Measurements from ENCODE around the gene OTOR. TPM values are rescaled to one million over a fixed set of nuclear protein-coding genes. Genes with fewer than 3 reads are reported as not detected.

The OTOR gene
- total and polyA plus RNA-seq, 2 of the 13 experiments (the other 11 are each of a cell fraction or from before 2014, with no cell fraction given), result not detected

- TF ChIP-seq ZNF33A (CRISPR knock-in tag; IDR thresholded peaks at IDR 0.05; ENCODE audit: borderline replicate concordance), result peak; percentile 96
- TF ChIP-seq ZNF629 (CRISPR knock-in tag; conservative IDR thresholded peaks at IDR 0.05), result no peak; the same call in none of the 2 replicates
- TF ChIP-seq ZBTB34 (CRISPR knock-in tag; IDR thresholded peaks at IDR 0.05), result peak; percentile 67; the same call in 1 of the 2 replicates
- TF ChIP-seq ZNF451 (CRISPR knock-in tag; IDR thresholded peaks at IDR 0.05), result peak; percentile 88
- TF ChIP-seq ZNF598 (CRISPR knock-in tag; IDR thresholded peaks at IDR 0.05; ENCODE audit: borderline replicate concordance), result peak; percentile 98
- peak; percentile 90 for TF ChIP-seq ZNF441 (CRISPR knock-in tag; IDR thresholded peaks at IDR 0.05; ENCODE audit: borderline replicate concordance)
- peak; percentile 85; the same call in 1 of the 2 replicates for TF ChIP-seq KLF9 (CRISPR knock-in tag; IDR thresholded peaks at IDR 0.05; ENCODE audit: low read depth)
- TF ChIP-seq ZNF407 (CRISPR knock-in tag; IDR thresholded peaks at IDR 0.05; ENCODE audit: not compliant biosample characterization), result peak; percentile 94
- TF ChIP-seq FOXO4 (CRISPR knock-in tag; conservative IDR thresholded peaks at IDR 0.05), result no peak
- TF ChIP-seq KDM2A (CRISPR knock-in tag; IDR thresholded peaks at IDR 0.05; ENCODE audit: borderline replicate concordance, low read depth), result peak; percentile 99
- peak; percentile 94 for TF ChIP-seq MBNL3 (CRISPR knock-in tag; conservative IDR thresholded peaks at IDR 0.05)
- peak; percentile 98 for TF ChIP-seq NFKBIZ (CRISPR knock-in tag; IDR thresholded peaks at IDR 0.05)
- TF ChIP-seq ZNF317 (CRISPR knock-in tag; IDR thresholded peaks at IDR 0.05), result peak; percentile 92
- peak; percentile 96 for TF ChIP-seq RNF2 (conservative IDR thresholded peaks at IDR 0.05; ENCODE audit: low read depth)
- TF ChIP-seq NR1H2 (CRISPR knock-in tag; IDR thresholded peaks at IDR 0.05; ENCODE audit: borderline replicate concordance, low read depth), result peak; percentile 86; the same call in 1 of the 2 replicates
- TF ChIP-seq ZBTB26 (CRISPR knock-in tag; IDR thresholded peaks at IDR 0.05; ENCODE audit: borderline replicate concordance), result peak; percentile 90; the same call in 1 of the 2 replicates
These were observed 18.3 kb upstream of the OTOR start, which contains the start of gene SNRPB2 (continued) for GRCh38 chr20:16729565-16730460.

Measured in HepG2 (cell line).